GM19328 (cell line): ENCODE measurements around the gene FLT4.

Experiments used
- ATAC-seq: cut with Tn5 transposase; IDR thresholded peaks from one replicate; pipeline ENCODE4 v1.9.1; 2021; ENCODE audit warnings: mild to moderate bottlenecking, moderate library complexity; ENCODE audit not compliant: unreplicated experiment

FLT4 gene

DNA sequence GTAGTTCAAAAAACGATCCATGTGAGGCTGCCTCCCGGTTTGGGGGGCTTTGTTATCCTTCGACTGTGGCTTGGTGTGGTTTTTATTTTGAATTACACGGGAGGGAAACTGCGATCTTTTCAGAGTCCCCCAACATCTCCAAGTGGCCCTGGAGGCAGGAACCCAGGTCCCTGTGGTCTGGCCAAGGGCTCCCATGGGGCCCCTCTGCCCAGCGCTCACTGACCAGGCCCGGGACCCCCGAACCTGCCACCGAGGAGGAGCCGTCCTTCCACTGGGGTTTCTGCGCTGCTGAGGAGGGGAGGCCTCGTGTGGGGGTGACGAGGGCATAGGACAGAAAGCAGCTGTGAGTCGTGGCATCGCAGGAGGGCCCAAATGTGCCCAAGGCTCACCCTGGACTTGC is 40.0 kb downstream of the FLT4 start:
- no peak for ATAC-seq

DNA sequence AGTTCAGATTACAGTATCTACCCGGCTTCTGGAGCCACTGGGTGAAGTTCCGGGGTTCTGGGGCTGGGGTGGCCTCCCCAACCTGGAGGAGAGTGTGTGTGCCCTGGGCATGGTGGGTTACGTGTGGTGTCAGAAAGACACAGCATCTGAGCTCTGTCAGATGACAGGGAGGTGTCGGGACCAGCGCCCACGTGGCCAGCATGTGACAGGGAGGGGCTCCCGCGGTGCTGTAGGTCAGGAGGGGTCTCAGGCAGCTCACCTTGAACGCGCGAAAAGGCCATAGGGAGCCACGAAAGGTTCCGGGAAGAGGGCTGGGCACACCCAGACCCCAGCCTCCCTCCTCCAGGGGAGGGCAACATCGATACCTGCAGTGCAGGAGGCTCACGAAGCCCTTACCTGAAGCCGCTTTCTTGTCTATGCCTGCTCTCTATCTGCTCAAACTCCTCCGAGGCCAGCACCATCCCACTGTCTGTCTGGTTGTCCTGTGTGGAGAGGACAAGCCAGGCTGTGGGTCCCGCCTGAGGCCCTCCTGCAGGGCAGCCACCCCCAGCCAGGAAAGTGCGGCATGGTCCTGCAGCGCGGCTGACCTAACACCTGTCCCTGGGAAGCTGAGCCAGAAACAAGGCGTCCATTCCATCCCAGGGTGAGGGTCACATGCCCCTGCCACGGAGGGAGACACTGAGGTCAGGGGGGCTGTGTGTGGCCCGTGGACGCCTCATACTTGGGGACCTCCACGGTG is 40.7 kb downstream of the FLT4 start:
- ATAC-seq: no peak

DNA sequence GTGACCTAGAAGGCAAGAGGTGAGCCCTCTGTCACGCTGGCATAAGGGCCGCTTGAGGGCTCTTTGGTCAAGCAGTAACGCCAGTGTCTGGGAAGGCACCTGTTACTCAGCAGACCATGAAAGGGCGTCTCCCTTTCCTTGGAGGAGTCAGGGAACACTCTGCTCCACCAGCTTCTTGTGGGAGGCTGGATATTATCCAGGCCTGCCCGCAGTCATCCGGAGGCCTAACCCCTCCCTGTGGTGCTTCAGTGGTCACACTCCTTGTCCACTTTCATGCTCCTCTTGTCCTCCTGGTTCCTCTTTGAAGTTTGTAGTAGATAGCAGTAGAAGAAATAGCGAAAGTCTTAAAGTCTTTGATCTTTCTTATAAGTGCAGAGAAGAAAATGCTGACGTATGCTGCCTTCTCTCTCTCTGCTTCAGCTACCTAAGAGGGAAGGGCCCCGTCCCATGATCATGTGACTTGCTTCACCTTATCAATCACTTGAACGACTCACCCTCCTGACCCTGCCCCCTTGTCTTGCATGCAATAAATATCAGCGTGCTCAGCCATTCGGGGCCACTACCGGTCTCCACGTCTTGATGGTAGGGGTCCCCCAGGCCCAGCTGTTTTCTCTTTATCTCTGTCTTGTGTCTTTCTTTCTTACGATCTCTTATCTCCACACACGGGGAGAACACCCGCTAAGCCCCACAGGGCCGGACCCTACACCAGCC is 41.4 kb downstream of the FLT4 start:
- ATAC-seq: no peak

DNA sequence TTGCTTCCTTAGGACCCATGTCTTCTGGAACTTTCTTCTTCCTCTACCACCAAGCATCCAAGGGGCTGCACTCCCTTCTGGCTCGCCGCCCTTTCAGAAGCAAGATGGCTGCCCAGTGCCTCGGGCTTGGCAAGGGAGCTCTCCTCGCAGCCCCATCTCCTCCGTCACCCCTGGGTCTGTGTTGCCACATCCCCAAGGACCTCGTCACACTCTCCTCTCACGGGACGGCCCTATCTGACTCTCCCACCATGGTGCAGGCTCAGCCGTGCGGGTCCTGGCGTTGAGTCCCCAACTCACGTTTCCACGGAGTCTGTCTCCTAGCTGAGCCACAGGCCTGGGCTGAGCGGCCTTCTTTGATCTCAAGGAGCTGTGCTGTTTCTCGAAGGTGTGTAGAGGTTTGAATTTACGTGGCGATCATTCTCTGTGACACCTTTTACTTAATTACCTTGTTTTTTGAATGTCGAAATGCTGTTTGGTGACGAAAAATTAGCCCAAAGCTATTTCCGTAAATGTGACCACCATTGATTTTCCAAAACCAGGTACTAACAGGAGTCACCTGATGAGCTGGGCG is 43.1 kb downstream of the FLT4 start:
- ATAC-seq: no peak

DNA sequence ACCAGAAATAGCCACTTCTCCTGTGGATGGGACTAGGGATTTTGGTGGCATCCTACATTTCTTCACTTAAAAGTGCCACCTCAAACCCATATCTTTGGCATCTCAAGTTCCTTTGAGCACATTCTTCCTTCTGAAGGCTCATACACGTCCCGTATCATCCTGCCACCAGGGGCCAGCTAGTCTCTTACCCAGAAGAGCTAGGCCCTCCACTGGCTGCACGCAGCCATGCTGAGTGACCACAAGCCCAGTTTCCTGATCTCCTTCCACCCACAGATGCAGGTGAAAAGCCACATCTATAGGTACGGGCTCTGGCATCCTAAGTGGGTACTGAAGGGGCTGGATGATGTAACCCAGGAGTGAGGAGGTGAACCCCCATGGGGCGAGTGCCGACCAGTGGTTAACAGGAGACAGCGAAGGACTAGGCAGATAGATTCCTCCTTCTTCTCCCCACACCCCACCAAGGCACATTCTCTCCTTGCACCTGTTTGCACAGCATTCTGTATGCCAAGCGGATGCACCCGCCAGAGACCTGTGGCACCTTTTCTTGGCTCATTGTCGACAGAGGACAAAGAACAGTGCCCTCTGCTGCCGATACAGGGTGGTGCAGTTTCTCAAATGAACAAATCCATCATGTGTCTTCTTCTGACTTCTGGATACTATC is 43.7 kb downstream of the FLT4 start:
- ATAC-seq: no peak

DNA sequence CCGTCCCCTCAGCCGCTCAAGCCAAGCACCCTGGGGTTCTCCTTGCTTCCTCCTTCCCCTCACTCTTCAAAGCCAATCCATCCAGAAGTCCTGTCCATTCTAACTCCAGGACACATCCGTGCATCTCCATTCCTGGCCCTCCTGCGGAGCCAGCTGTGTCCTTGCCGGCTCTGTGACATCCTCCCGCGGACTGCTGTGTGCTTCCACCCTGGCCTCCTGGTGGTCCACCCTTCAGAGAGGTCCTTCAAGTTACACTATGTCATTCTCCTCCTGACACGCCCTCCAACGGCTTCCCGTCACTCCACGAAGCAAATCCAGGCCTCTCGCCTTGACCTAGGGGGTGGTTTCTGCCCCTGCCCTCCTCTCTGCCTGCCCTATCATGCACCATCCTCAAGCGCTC is 45.1 kb downstream of the FLT4 start:
- no peak for ATAC-seq

DNA sequence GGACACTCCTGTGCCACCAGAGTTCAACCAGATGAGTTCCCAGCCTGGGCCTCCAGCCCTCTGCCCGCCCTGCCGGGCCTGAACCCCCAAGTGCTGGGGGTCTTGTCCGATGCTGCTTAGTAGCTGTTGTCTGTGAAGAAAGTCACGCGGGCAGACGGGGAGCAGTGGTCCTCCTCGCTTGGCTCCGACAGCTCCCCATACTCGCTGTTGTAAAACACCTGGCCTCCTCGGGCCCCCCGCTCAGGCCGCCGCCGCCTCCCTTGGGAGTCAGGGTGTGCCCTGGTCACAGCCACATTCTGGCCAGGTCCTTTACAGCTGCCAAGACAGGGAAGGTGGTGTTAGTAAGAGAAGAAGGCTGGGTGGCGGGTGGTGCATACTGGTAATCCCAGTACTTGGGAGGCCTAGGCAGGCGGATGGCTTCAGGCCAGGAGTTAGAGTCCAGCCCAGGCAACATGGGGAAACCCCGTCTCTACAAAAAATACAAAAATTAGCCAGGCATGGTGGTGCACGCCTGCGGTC is 46.3 kb downstream of the FLT4 start:
- ATAC-seq: no peak

DNA sequence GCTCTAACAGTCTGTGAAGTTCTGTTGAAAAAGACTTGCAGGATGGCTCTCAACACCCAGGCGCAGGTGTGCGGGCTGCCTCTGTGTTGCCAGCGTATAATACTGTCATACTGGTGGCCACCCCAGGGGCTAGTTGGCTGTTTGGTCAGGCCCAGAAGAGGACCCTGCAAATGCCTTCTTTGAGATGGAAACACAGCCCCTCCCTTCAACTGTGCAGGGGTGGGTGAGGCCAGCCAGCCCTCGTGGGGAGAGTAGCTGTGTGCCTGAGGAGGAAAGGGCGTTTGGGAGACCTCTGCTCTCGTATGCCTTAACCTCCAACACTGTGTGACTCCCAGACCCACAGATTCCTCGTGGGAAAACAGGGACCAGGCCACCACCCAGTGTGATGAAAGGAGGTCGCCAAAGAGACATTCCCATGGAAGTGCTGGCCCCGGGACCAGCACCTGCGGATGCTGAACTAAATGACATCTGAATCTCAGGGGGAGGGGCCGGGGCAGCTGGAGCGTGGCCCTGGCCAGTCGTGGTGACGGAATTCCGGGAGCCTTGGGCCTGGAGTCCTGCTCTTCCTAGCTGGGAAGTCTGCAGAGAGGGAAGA is 46.8 kb downstream of the FLT4 start:
- ATAC-seq: no peak

DNA sequence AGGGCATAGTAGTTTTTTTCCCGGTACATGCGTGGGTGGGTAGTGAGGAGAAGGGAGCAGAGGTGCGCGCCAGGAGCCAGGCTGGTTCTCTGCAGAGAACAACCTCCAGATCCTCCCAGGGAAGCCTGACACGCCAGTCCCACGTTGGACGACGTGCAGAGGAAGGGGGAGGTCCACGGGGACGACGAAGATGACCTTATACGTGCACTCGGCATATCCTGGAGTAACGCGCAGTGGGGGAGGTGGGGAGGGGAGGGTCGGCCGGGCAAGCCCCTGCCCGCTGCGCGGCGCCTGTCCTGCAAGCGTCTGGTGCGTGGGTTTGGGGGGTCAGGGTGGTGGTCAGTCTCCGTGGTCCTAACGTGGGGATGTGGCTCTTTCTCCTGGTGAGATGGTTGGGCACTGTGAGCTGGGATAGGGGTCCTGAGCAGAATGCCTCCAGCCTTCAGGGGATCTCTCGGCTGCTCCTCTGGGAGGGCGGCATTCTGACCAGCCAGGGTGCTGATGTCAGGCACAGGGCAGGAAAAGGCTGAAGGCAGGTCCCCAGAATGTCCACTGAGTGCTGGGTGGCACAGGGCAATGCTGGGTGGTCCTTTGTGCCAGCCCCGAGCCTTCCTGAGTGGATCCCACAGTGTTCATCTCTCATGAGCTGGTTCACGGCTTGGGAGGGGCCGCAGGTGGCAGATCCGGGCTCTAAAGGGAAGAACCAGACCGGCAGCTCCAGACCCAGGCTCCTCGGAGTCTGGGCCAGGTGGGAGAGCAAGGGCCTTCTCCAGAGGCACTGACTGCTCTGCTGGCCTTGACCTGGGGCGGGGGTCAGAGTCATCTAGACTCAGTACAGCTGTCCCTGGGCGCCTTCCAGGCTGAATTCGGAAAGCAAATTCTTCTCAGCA is 47.6 kb downstream of the FLT4 start:
- no peak for ATAC-seq

DNA sequence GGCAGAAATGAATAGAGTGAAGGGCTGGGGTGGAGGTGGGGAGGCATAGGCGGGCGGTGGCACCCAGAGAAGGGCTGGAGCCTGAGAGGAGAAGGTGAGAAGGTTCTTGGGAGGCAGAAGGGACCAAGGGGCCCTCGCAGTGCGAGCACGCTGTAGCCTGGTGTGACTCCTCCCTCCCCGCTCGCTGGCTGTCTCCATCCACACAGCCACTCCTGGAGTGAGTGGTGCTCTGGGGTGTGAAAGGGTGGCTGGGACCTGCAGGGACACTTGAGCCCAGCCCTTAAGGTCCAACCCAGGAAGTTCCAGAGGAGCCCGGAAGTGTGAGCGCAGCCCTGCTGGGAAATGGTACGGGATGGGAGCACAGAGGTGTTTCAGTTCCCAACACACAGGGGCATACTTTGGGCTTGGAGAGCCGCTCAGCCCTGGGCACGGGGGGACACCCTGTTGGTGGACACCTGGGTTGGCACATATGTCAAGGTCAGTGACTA is 48.8 kb downstream of the FLT4 start:
- no peak for ATAC-seq

DNA sequence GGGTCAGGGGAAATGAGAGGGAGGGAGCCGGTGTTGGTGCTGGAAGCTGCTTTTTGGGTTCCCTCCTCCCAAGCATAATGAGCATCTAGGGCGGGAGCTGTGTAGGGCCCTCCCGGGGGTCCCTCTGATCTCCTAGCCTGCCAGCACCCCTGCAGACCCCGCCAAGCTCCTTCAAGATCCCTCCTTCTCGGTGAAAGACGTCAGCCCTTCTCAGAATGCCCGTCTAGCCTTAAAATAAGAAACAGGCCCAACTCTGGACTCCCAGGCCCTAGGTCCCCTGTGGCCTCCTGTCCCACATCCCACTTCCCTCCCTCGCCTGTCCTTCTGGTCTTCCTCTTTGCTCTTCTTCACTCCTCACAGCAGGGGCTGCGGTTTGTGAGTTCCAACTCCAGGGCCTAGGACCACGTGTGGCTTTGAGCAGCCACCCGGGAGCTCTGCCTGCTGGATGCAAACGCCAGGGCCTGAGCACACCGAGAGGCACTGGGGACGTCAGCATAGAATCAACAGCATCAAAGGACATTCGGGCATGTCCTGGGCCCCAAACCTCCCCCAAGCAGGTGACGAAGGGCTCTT is 49.3 kb downstream of the FLT4 start:
- no peak for ATAC-seq

DNA sequence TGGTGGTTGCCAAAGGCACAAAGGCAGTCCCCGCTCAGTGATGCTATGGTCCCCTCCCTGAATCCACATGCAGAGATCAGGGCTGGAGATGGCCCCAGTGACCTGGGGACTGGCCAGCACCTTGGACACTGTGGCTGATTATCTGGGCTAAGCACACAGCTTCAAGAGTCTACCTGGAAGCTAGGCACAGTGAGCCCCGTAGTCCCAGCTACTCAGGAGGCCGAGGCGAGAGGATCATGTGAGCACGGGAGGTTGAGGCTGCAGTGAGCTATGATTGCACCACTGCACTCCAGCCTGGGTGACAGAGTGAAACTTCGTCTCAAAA is 49.8 kb downstream of the FLT4 start:
- ATAC-seq: no peak

DNA sequence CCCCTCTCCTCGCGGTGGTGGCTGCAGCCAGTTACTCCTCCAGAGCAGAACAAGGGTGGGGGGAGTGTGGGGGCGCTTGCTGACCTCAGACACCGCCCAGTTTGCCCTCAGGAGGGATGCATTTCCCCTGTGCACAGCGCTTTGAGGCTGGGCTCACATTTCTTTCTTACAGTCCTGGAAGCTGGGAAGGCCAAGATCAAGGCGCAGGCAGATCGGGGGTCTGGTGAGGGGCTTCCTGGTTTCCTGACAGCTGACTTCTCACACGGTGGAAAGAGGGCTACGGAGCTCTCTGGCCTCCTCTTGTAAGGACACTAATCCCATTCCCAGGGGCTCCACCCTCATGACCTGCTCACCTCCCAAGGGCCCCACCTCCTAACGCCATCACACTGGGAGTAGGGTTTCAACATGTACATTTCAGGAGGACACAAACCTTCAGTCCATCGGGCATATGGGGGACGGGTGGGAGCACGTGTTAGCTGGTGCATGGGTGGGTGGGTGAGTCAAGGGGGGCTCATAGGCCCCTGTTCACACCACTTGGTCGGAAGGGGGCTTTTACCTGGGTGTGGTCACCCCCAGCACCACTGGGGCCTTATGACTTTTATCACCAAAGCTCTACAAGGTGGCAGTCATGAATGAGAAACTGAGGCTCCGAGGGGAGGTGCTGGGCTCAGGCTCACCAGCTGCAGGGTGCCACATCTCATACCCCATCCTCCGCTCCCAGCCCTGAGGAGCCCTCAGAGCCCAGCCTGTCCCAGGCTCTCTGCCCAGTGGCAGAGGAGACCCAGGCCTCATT is 50.4 kb downstream of the FLT4 start:
- ATAC-seq: no peak

DNA sequence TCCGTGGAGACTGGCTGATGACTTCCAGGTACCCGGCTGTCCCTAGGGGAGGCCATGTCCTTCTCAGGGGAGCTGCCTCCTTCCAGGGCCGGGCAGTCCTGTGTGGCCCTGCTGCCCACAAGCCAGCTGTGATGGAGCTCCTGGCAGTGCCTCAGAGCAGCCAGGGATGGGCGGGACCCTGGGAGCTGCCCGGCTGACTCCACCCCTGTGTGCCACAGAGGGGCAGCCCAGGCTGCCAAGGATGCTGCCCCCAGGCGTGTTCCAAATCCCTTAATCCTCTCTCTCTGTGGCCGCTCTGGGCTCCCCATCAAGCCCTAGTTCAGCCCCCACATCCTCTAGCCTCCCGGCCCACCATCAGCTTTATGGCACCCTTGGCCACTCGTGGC is 51.1 kb downstream of the FLT4 start:
- ATAC-seq: no peak

DNA sequence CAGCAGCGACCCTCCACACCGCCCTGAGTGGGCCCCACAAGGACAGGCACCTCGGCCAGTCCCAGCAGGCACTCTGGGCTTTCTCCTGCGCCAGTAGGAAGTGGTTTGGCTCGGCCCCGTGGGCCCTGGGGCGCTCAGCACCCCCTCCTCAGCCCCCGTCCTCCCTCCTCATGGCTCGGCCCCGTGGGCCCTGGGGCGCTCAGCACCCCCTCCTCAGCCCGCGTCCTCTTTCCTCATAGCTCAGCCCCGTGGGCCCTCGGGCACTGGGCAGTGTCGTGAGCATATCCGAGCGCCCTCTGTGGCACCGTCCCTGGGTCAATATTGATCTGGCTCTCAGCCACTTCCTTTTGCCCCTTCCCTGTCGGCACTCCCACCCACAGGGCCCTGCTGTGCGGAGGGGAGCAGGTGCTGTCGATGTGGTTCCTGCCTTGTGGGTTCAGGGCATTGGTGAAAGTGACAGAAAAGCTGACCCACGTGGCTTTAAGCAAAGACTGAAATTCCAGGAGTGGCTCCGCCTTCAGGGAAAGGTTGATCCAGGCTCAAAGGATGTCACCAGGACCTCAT is 52.6 kb downstream of the FLT4 start:
- no peak for ATAC-seq

DNA sequence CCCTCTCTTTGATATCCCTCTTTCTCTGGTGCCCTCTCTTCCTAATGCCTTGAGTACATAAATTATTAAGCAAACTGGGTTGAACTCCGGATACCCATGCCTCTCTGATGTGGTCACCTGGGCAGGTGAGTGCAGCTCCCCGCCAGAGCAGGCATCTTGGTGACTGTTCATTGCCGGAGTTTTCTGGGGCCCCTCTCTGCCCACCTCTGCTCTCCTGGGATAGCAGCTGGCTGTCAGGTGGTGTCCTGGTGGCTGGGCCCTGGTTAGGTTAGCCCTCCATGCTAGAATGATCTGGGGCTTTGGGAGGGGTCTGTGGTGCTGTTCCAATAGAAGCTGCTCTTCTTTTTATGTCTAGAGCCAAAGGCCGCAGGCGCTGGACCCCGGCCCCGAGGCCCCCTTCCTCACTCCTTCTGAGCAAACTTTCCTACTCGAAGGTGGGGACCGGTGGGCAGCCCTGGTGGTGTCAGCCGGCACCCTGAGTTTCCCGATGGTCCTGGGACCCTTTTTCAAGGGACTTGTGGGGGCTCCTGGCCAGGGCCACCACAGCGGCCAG is 53.2 kb downstream of the FLT4 start:
- ATAC-seq: no peak

DNA sequence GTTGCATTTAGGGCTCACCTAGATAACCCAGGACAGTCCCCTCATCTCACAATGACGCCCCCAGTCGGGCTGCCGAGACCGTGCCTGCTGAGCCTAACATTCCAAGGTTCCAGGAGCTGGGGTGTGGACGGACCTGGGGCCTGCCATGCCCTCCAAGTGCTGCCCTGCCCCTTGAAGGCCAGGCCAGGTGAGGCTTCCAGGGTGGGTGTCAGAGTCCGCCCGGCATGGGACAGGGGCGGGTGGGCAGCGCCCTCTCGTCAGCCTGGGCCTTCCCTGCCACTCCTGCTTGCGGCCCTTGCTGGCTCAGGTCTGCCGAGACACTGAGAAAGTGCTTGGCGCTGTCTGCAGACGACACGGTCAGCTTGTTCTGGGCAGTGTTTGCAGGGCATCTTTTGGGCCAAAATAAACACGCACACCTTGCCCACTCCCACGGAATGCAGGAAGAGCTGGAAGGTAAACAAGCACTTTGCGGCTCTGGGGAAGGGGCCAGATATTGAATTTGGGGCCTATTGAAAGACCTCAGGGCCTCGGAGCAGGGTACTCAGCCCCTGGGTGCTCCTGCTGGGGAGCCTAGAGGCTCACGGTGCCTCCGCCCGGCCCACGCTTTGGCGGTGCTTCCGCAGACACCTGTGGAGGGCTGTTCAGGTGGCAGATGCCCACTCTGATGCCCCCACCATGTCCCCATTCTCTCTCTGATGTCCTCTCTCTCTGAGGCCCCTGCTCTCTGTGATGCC is 53.9 kb downstream of the FLT4 start:
- no peak for ATAC-seq

DNA sequence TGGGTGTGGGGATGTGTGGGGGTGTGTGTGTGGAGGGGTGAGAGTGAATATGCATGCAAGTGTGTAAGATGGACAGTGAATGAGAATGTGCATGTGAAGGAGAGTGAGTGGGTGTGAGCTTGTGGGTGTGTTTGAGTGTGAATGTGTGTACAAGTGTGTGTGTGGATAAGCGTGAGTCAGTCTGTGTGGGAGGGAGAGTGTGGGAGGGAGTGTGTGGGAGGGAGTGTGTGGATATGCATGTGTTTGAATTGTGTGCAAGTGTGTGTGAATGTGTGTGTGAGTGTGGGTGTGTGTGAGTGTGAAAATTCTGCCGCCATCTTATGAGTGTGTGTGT is 54.4 kb downstream of the FLT4 start:
- no peak for ATAC-seq
